HCT116 (cell line): ENCODE data around the gene CACNA2D3. TPM values are rescaled to one million over a fixed set of nuclear protein-coding genes. Genes with fewer than 3 reads are reported as not detected.

ENCODE experiments used
- ATAC-seq: fragments of 200-7000 bp; cut with Tn5 transposase; 2 replicates; pipeline ENCODE4 v1.9.1; 2020; ENCODE audit warnings: mild to moderate bottlenecking, moderate library complexity
- BruUV-seq: library from RNA; stranded (reverse); fragments of 400-500 nt; replicated peaks from 2 replicates; lab custom pipeline; 2021; lab: Mats Ljungman, UMichigan
- CTCF ChIA-PET: fragments of 300-600 bp; sonication (Branson Sonifier 250); formaldehyde crosslinking; loops from one replicate; lab custom pipeline; 2021; ENCODE audit warnings: antibody characterized with exemption; lab: Charles Lee
- POLR2A ChIA-PET: fragments of 300-600, 350-600 bp; sonication (Branson Sonifier 250); formaldehyde crosslinking; loops from one replicate; lab custom pipeline; 2021; ENCODE audit warnings: antibody characterized with exemption; lab: Charles Lee
- RAD21 ChIA-PET, 2 experiments: fragments of 300-600 bp; sonication (Branson Sonifier 250); formaldehyde crosslinking; loops; one replicate each; lab custom pipeline; 2023; ENCODE audit warnings: low total read pairs in 2 of 2; ENCODE audit not compliant: uncharacterized antibody in 2 of 2, unreplicated experiment in 2 of 2, low non-redundant PET in 1 of 2; lab: Charles Lee
- DNase-seq: peaks from one replicate; pipeline ENCODE4 v3.0.0-alpha.2; 2010; ENCODE audit warnings: low read depth, low spot score
- H2AFZ ChIP-seq: fragments of 200-600 bp; shearing (Covaris generic), sonication (generic); 2 replicates; pipeline ENCODE4 v1.6.1; 2017; ENCODE audit warnings: low read depth, mixed run types, mixed read lengths, antibody characterized with exemption, low read length; ENCODE audit not compliant: poor library complexity, severe bottlenecking
- H3K27ac ChIP-seq: 2 replicates; pipeline ENCODE4 v1.5.1; 2012; ENCODE audit warnings: low read depth, low read length
- H3K27me3 ChIP-seq: fragments of 200-600 bp; sonication (generic); 2 replicates; pipeline ENCODE4 v1.6.1; 2016; ENCODE audit warnings: mixed run types, low read length, mixed read lengths; ENCODE audit not compliant: insufficient read depth
- H3K36me3 ChIP-seq, 2 experiments: fragments of 200-500 bp in 1 of 2; fragments of 200-600 bp in 1 of 2; sonication (Bioruptor generic) in 1 of 2; sonication (generic) in 1 of 2; 2 replicates each; pipeline versions ENCODE4 v1.5.1 to v1.6.1; 2014 to 2016; ENCODE audit warnings: low read length in 2 of 2, inconsistent platforms in 1 of 2, mixed read lengths in 1 of 2, mixed run types in 1 of 2; ENCODE audit not compliant: insufficient read depth in 2 of 2, control insufficient read depth in 1 of 2
- H3K4me1 ChIP-seq, 2 experiments: fragments of 200-600 bp in 1 of 2; sonication (generic) in 1 of 2; 2 replicates each; pipeline versions ENCODE4 v1.5.1 to v1.6.1; 2012 to 2017; ENCODE audit warnings: low read length in 2 of 2, inconsistent platforms in 1 of 2, mild to moderate bottlenecking in 1 of 2, mixed read lengths in 1 of 2, mixed run types in 1 of 2, moderate library complexity in 1 of 2; ENCODE audit not compliant: insufficient read depth in 2 of 2, control insufficient read depth in 1 of 2
- H3K4me2 ChIP-seq: fragments of 200-600 bp; sonication (generic); 2 replicates; pipeline ENCODE4 v1.6.1; 2017; ENCODE audit warnings: mixed run types, low read length, mixed read lengths
- H3K4me3 ChIP-seq, 2 experiments: fragments of 200-600 bp in 1 of 2; sonication (generic) in 1 of 2; replicated peaks in 1 of 2; 2 replicates each; pipeline ENCODE4 v1.5.1; 2011 to 2016; ENCODE audit warnings: low read length in 2 of 2, control low read depth in 1 of 2, low read depth in 1 of 2, mild to moderate bottlenecking in 1 of 2, mixed read lengths in 1 of 2, mixed run types in 1 of 2
- H3K79me2 ChIP-seq: fragments of 200-600 bp; sonication (generic); 2 replicates; pipeline ENCODE4 v1.6.1; 2017; ENCODE audit warnings: mild to moderate bottlenecking, mixed run types, low read length, moderate library complexity, mixed read lengths; ENCODE audit not compliant: insufficient read depth
- H3K9ac ChIP-seq: fragments of 200-600 bp; sonication (generic); 2 replicates; pipeline ENCODE4 v1.6.1; 2016; ENCODE audit warnings: low read length, mixed read lengths
- H3K9me2 ChIP-seq: fragments of 200-600 bp; sonication (generic), shearing (Covaris generic); 2 replicates; pipeline ENCODE4 v1.6.1; 2017; ENCODE audit warnings: mixed run types, mild to moderate bottlenecking, moderate library complexity; ENCODE audit not compliant: insufficient read depth
- H3K9me3 ChIP-seq, 2 experiments: fragments of 200-500 bp in 1 of 2; fragments of 200-600 bp in 1 of 2; sonication (Bioruptor generic) in 1 of 2; sonication (generic) in 1 of 2; 2 replicates each; pipeline ENCODE4 v1.6.1; 2014 to 2017; ENCODE audit warnings: low read length in 2 of 2, mixed read lengths in 2 of 2, inconsistent platforms in 1 of 2, low read depth in 1 of 2, mild to moderate bottlenecking in 1 of 2, mixed run types in 1 of 2, moderate library complexity in 1 of 2; ENCODE audit not compliant: control insufficient read depth in 1 of 2, insufficient read depth in 1 of 2
- H4K20me1 ChIP-seq: fragments of 200-600 bp; sonication (generic), shearing (Covaris generic); 2 replicates; pipeline ENCODE4 v1.6.1; 2017; ENCODE audit warnings: mixed run types, mild to moderate bottlenecking, moderate library complexity; ENCODE audit not compliant: insufficient read depth
- CBX3 ChIP-seq: IDR thresholded peaks from 2 replicates; pipeline ENCODE4 v1.6.1; 2012; ENCODE audit warnings: low read depth
- CEBPB ChIP-seq: IDR thresholded peaks from 2 replicates; pipeline ENCODE4 v1.6.1; 2012; ENCODE audit warnings: low read depth
- EGR1 ChIP-seq: IDR thresholded peaks from 2 replicates; pipeline ENCODE4 v1.6.1; 2012; ENCODE audit warnings: low read depth
- EZH2 ChIP-seq: fragments of 200-600 bp; sonication (generic); IDR thresholded peaks from 2 replicates; pipeline ENCODE4 v1.6.1; 2017; ENCODE audit warnings: antibody characterized with exemption, mixed run types
- EZH2phosphoT487 ChIP-seq: fragments of 200-600 bp; IDR thresholded peaks from 2 replicates; pipeline ENCODE4 v1.6.1; 2018; ENCODE audit warnings: antibody characterized with exemption, borderline replicate concordance
- MAX ChIP-seq: IDR thresholded peaks from 2 replicates; pipeline ENCODE4 v1.6.1; 2012
- POLR2A ChIP-seq: IDR thresholded peaks from 2 replicates; pipeline ENCODE4 v1.7.0; 2011; ENCODE audit warnings: borderline replicate concordance; ENCODE audit not compliant: insufficient read depth, insufficient read length; ENCODE audit errors: extremely low read depth
- POLR2AphosphoS5 ChIP-seq: IDR thresholded peaks from 2 replicates; pipeline ENCODE4 v1.6.1; 2011; ENCODE audit warnings: mild to moderate bottlenecking, low read depth, low read length, moderate library complexity
- RAD21 ChIP-seq: IDR thresholded peaks from 2 replicates; pipeline ENCODE4 v1.6.1; 2012; ENCODE audit warnings: low read depth, mild to moderate bottlenecking
- REST ChIP-seq: IDR thresholded peaks from 2 replicates; pipeline ENCODE4 v1.6.1; 2012; ENCODE audit warnings: low read depth
- SIN3A ChIP-seq: IDR thresholded peaks from 2 replicates; pipeline ENCODE4 v1.6.1; 2012; ENCODE audit warnings: low read depth
- TCF7L2 ChIP-seq: IDR thresholded peaks from 2 replicates; pipeline ENCODE4 v1.7.0; 2011; ENCODE audit warnings: borderline replicate concordance, inconsistent platforms; ENCODE audit not compliant: insufficient read depth, insufficient read length; ENCODE audit errors: extremely low read depth
- YY1 ChIP-seq: IDR thresholded peaks from 2 replicates; pipeline ENCODE4 v1.6.1; 2011; ENCODE audit warnings: low read length, low read depth, moderate library complexity, mild to moderate bottlenecking; ENCODE audit not compliant: insufficient replicate concordance; ENCODE audit errors: extremely low read depth
- ZBTB33 ChIP-seq: IDR thresholded peaks from 2 replicates; pipeline ENCODE4 v1.6.1; 2011; ENCODE audit warnings: mild to moderate bottlenecking, low read length, moderate library complexity; ENCODE audit not compliant: insufficient replicate concordance; ENCODE audit errors: extremely low read depth
- ZFX ChIP-seq: fragments of 450-650 bp; IDR thresholded peaks from 2 replicates; pipeline ENCODE4 v1.6.1; 2017
- ZNF274 ChIP-seq: fragments of 200-500 bp; sonication (Bioruptor generic); IDR thresholded peaks from 2 replicates; pipeline ENCODE4 v1.6.1; 2014; ENCODE audit warnings: mild to moderate bottlenecking, low read depth, low read length, inconsistent platforms
- intact Hi-C: fragments of 100-400 bp; cut with micrococcal nuclease; formaldehyde crosslinking; loops from 2 replicates; pipeline ENCODE4 v1.10.0; 2022
- total RNA-seq: library from RNA; stranded (reverse); gene quantifications from one replicate; pipeline ENCODE4 v1.2.1, GENCODE V29; 2021; ENCODE audit not compliant: unreplicated experiment

Gene CACNA2D3
- total RNA-seq, 1 experiment from 2014 or later, result 0.20 TPM

- Histone ChIP-seq H3K27ac (no peak overlapping the region), H3K4me1 (no peaks in the 10 kb centered on the region), H3K9me2 (no peaks in the 10 kb centered on the region), H3K9ac (no peak overlapping the region), H3K4me3 (no peak overlapping the region), H3K36me3 (no peaks in the 10 kb centered on the region), H3K27me3 (no peaks in the 10 kb centered on the region), H4K20me1 (no peaks in the 10 kb centered on the region), H3K4me2 (no peak overlapping the region), H3K79me2 (no peaks in the 10 kb centered on the region), H2AFZ (no peak overlapping the region), H3K9me3 (peaks cover 3 to 11% of the 10 kb centered on the region in 2 experiments; a peak in 2 of 4 replicates)
- ChIA-PET POLR2A (no interaction called here), RAD21 (no interaction called here), CTCF (no interaction called here)
- ATAC-seq, result no peak
- TF ChIP-seq ZNF274 (no peak), ZBTB33 (no peak), CBX3 (no peak), SIN3A (no peak), TCF7L2 (no peak), EZH2 (no peak), RAD21 (no peak), REST (no peak), MAX (no peak), EZH2phosphoT487 (no peak), EGR1 (no peak), POLR2A (no peak), ZFX (no peak), CEBPB (no peak), YY1 (no peak), POLR2AphosphoS5 (no peak)
- DNase-seq, result no peak
- intact Hi-C loops, result no loop called here
- no TSS peak for BruUV-seq
Observed at GRCh38 chr3:54661151-54661550, 538.8 kb downstream of the CACNA2D3 start.
